ENCODE results near the gene MCCC2.

GRCh38 chr5:71680510-71680909 lies 93.4 kb downstream of the MCCC2 start:
- TF ChIP-seq POLR2A (IDR thresholded peaks at IDR 0.05; ENCODE audit: low read length): no peak
- TF ChIP-seq CTCF (IDR thresholded peaks at IDR 0.05): no peak
- no peak for TF ChIP-seq PHF8 (IDR thresholded peaks at IDR 0.05; ENCODE audit: borderline replicate concordance, low read depth)
- TF ChIP-seq REST (IDR thresholded peaks at IDR 0.05): no peak
- TF ChIP-seq HDAC2 (IDR thresholded peaks at IDR 0.05): no peak
- TF ChIP-seq HOXA7 (CRISPR knock-in tag; IDR thresholded peaks at IDR 0.05): no peak
- TF ChIP-seq ZFP36 (IDR thresholded peaks at IDR 0.05; ENCODE audit: borderline replicate concordance, partially characterized antibody): no peak
- no peak for TF ChIP-seq CEBPB (IDR thresholded peaks at IDR 0.05)
- TF ChIP-seq E2F6 (IDR thresholded peaks at IDR 0.05; ENCODE audit: borderline replicate concordance, low read depth): no peak
- no peak for TF ChIP-seq EP300 (IDR thresholded peaks at IDR 0.05)
